DOHH2 (cell line): ENCODE measurements around the gene MKNK2.

ENCODE experiments used
- H3F3A ChIP-seq: fragments of 200-600 bp; sonication (generic), shearing (Covaris generic); 2 replicates; pipeline ENCODE4 v1.6.0; 2016; ENCODE audit warnings: antibody characterized with exemption, mild to moderate bottlenecking; ENCODE audit not compliant: control insufficient read depth, insufficient read depth
- H3K27ac ChIP-seq: fragments of 200-600 bp; sonication (generic); 2 replicates; pipeline ENCODE4 v1.5.1; 2014; ENCODE audit warnings: low read depth, mild to moderate bottlenecking, low read length, moderate library complexity
- H3K27me3 ChIP-seq: fragments of 200-600 bp; sonication (generic); 2 replicates; pipeline ENCODE4 v1.6.1; 2014; ENCODE audit warnings: mild to moderate bottlenecking, low read length, mixed read lengths; ENCODE audit not compliant: control insufficient read depth
- H3K36me3 ChIP-seq: fragments of 200-600 bp; sonication (generic); 2 replicates; pipeline ENCODE4 v1.6.1; 2014; ENCODE audit warnings: mild to moderate bottlenecking, low read length, moderate library complexity, mixed read lengths; ENCODE audit not compliant: control insufficient read depth
- H3K4me1 ChIP-seq: fragments of 200-600 bp; sonication (generic); 2 replicates; pipeline ENCODE4 v1.6.1; 2014; ENCODE audit warnings: mild to moderate bottlenecking, low read length, mixed read lengths; ENCODE audit not compliant: control insufficient read depth
- H3K4me2 ChIP-seq: fragments of 200-600 bp; sonication (generic); 2 replicates; pipeline ENCODE4 v1.6.0; 2014; ENCODE audit warnings: mild to moderate bottlenecking, low read length, moderate library complexity
- H3K4me3 ChIP-seq: fragments of 200-600 bp; sonication (generic); 2 replicates; pipeline ENCODE4 v1.5.1; 2014; ENCODE audit warnings: mild to moderate bottlenecking, low read length, mixed read lengths
- H3K79me2 ChIP-seq: fragments of 200-600 bp; sonication (generic); 2 replicates; pipeline ENCODE4 v1.6.1; 2014; ENCODE audit warnings: mild to moderate bottlenecking, low read length, mixed read lengths; ENCODE audit not compliant: control insufficient read depth
- H3K9me2 ChIP-seq: fragments of 200-600 bp; sonication (generic); replicated peaks from 2 replicates; pipeline ENCODE4 v1.6.1; 2014; ENCODE audit warnings: mild to moderate bottlenecking, low read length, mixed read lengths; ENCODE audit not compliant: control insufficient read depth
- H3K9me3 ChIP-seq: fragments of 200-600 bp; sonication (generic); 2 replicates; pipeline ENCODE4 v1.6.1; 2014; ENCODE audit warnings: antibody characterized with exemption, low read length, mixed read lengths; ENCODE audit not compliant: control insufficient read depth, insufficient read depth
- H4K20me1 ChIP-seq: fragments of 200-600 bp; sonication (generic); 2 replicates; pipeline ENCODE4 v1.6.0; 2014; ENCODE audit warnings: low read depth, mild to moderate bottlenecking, antibody characterized with exemption, low read length, moderate library complexity; ENCODE audit not compliant: control insufficient read depth, insufficient read depth
- EZH2phosphoT487 ChIP-seq: fragments of 200-600 bp; sonication (generic); IDR thresholded peaks from 2 replicates; pipeline ENCODE4 v1.6.1; 2017; ENCODE audit warnings: borderline replicate concordance, mild to moderate bottlenecking, antibody characterized with exemption, low read length, moderate library complexity, mixed read lengths
- TF ChIP-seq, protein P1 (sequence below): fragments of 200-600 bp; sonication (generic); IDR thresholded peaks from one replicate; pipeline ENCODE4 v1.5.1; 2014; ENCODE audit warnings: antibody characterized with exemption, mild to moderate bottlenecking, low read depth, low read length; ENCODE audit not compliant: poor library complexity, severe bottlenecking

Gene MKNK2

DNA sequence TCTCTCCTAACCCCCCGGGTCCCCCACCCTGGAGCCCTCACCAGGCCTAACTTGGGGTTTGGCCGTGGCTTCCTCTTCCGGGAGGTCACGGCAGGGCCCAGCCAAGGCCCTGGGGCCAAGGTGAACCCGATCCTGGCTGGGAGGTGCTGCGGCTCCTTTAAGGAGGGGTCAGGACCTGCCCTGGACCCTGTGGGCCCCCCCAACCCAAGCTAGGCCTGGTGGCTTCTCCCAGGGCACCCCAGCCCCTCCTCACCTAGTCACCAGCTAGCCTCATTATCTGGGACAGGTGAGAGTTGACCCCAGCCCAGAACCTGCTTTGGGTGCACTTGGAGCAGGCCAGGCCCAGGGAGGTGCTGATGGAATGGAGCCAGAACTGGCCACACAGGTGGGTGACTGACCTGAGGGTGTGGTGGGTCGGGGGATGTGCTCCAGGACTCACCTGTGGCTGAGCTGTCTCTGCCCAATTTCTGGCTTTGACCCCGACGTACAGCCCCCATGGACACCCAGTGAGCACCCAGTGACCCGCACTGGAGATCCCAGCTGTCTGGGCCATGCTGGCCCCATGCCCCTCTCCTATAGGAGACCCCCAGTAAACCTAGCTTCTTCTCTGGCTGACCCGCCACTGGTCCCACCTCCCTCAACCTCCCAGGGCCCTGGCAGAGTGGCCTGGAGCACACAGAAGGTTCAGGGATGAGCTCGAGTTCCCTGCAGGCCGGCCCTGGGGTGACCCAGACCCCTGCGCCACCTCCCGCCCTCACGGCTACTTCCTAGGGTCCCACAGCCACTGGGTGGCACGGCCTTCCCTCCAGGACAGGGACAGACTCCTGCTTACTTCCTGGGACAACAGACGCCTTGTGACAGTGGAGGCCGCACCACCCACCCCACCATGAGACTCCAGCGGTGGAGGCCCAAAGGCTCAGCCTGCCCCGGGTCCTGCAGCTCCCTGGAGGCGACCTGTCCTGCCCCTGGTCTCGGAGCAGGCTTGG is 6.7 kb upstream of the MKNK2 start:
- Histone ChIP-seq H3K27me3 (no peaks in the 10 kb centered on the region), H3F3A (peaks cover 40% of the 10 kb centered on the region), H3K9me2 (no peaks in the 10 kb centered on the region), H3K79me2 (peaks cover 31% of the 10 kb centered on the region), H3K36me3 (no peaks in the 10 kb centered on the region; the same call in 1 of the 2 replicates), H3K4me1 (peaks cover 90% of the 10 kb centered on the region), H3K4me2 (peak overlapping the region; percentile 60; the same call in 1 of the 2 replicates), H4K20me1 (no peaks in the 10 kb centered on the region), H3K4me3 (no peak overlapping the region), H3K27ac (peak overlapping the region; percentile 97), H3K9me3 (no peaks in the 10 kb centered on the region)
- TF ChIP-seq EZH2phosphoT487: no peak

DNA sequence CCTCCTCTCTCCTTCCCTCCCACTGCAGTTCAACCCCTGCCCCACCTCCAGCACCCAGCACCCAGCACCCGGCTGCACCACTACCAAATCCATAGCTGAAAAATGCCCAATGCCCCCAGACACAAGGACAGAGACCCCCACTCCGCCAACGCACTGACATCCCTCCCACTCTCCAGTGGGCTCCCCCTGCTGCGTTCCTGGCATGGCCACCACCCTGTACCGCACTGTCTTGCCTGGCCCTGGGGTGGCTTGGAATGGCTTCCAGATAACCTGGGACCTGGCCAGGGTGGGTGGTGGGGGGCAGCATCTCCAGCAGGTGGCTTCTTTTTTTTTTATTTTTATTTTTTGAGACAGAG is 5.8 kb upstream of the MKNK2 start:
- peaks cover 45% of the 10 kb centered on the region for H3F3A ChIP-seq
- H3K27me3 ChIP-seq: no peaks in the 10 kb centered on the region
- peak overlapping the region; percentile 97 for H3K27ac ChIP-seq
- H3K79me2 ChIP-seq: peaks cover 22% of the 10 kb centered on the region
- H3K9me3 ChIP-seq: no peaks in the 10 kb centered on the region
- TF ChIP-seq, protein P1, sequence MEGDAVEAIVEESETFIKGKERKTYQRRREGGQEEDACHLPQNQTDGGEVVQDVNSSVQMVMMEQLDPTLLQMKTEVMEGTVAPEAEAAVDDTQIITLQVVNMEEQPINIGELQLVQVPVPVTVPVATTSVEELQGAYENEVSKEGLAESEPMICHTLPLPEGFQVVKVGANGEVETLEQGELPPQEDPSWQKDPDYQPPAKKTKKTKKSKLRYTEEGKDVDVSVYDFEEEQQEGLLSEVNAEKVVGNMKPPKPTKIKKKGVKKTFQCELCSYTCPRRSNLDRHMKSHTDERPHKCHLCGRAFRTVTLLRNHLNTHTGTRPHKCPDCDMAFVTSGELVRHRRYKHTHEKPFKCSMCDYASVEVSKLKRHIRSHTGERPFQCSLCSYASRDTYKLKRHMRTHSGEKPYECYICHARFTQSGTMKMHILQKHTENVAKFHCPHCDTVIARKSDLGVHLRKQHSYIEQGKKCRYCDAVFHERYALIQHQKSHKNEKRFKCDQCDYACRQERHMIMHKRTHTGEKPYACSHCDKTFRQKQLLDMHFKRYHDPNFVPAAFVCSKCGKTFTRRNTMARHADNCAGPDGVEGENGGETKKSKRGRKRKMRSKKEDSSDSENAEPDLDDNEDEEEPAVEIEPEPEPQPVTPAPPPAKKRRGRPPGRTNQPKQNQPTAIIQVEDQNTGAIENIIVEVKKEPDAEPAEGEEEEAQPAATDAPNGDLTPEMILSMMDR: no peak
- TF ChIP-seq EZH2phosphoT487: no peak
- H3K4me2 ChIP-seq: peak overlapping the region; percentile 60
- no peaks in the 10 kb centered on the region for H4K20me1 ChIP-seq
- H3K4me3 ChIP-seq: peak overlapping the region; percentile 44; the same call in 1 of the 2 replicates
- H3K4me1 ChIP-seq: peaks cover 90% of the 10 kb centered on the region
- H3K9me2 ChIP-seq: no peaks in the 10 kb centered on the region
- no peaks in the 10 kb centered on the region; the same call in 1 of the 2 replicates for H3K36me3 ChIP-seq

DNA sequence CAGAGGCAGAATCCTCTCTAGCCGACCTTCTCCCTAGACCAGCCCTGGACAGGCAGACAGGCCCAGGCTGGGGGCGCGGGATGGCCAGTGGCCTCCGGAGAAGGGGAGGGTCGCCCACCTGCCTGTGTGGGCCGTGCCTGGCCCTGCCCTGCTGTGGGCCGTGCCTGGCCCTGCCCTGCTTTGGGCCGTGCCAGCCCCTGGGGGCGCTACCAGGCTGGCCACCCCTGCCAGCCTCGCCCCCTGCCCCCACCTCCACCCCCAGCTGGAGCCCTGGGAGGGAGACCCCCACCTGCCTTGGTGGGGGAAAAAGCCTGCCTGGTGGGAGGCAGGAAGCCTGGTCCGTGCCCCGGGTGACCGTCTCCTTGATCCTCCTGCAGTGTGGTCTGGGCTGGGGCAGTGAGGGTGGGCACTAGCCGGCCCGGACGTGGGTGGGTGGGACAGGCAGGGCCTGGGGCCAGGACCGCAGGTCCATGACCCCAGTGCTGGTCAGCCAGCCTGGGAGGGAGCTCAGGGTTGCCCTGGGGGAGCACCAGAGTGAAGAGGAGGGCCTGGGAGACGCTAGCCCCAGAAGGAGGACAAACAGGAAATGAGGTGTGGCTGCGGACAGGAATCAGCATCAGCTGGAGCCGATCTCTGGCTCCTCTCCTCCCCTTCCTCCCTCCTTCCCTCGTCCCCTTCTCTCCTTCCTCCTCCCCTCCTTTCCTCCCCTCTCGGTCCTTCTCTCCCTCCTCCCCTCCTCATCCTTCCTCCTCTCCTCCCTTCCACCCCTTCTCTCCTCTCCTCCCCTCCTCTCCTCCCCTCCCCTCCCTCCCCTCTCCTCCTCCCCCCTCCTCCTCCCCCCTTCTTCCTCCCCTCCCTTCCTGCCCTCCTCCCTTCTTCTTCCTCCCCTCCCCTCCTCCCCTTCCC is 5.1 kb upstream of the MKNK2 start:
- no peak for TF ChIP-seq EZH2phosphoT487
- TF ChIP-seq, protein P1: peak; percentile 46
- Histone ChIP-seq H3F3A (peaks cover 49% of the 10 kb centered on the region), H3K4me1 (peaks cover 96% of the 10 kb centered on the region), H3K36me3 (no peaks in the 10 kb centered on the region; the same call in 1 of the 2 replicates), H3K27ac (peak overlapping the region; percentile 97), H3K9me3 (no peaks in the 10 kb centered on the region), H3K79me2 (peaks cover 22% of the 10 kb centered on the region), H3K9me2 (no peaks in the 10 kb centered on the region), H3K27me3 (no peaks in the 10 kb centered on the region), H3K4me3 (peak overlapping the region; percentile 69), H4K20me1 (no peaks in the 10 kb centered on the region), H3K4me2 (peak overlapping the region; percentile 87)
